ENCODE results near the gene KIAA1210.

KIAA1210 gene

DNA sequence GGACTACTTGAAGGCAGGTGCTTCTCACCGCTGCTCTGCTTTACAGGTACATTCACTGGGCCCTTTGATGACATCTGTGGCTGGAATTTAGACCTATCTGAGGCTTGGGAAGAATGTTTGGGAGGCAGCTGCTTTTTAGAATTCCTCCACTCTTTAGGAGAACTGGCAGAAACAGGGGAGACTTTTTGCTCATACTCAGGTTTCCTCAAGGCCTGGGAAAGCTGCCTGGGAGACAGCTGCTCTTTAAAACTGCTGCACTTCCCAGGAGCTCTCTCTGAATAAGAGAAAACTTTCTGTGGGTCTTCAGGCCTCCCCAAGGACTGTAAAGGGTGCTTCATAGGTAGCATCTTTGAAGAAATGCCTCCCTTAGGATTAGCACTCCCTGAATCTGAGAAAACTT lies 40.5 kb downstream of the KIAA1210 start:
- Histone ChIP-seq H3K27ac (ENCODE audit: poor library complexity, severe bottlenecking) (no peak overlapping the region), H3K4me1 (ENCODE audit: insufficient read depth, poor library complexity, severe bottlenecking) (no peaks in the 10 kb centered on the region), H3K27me3 (ENCODE audit: insufficient read depth, poor library complexity, severe bottlenecking) (no peaks in the 10 kb centered on the region), H3K36me3 (ENCODE audit: low read depth) (no peaks in the 10 kb centered on the region), H3K4me3 (ENCODE audit: severe bottlenecking) (no peak overlapping the region), H3K9me3 (ENCODE audit: severe bottlenecking) (no peaks in the 10 kb centered on the region)
- DNase-seq (ENCODE audit: low spot score) = no peak
- no peak for ATAC-seq (ENCODE audit: low read depth)
- TF ChIP-seq, protein P1, sequence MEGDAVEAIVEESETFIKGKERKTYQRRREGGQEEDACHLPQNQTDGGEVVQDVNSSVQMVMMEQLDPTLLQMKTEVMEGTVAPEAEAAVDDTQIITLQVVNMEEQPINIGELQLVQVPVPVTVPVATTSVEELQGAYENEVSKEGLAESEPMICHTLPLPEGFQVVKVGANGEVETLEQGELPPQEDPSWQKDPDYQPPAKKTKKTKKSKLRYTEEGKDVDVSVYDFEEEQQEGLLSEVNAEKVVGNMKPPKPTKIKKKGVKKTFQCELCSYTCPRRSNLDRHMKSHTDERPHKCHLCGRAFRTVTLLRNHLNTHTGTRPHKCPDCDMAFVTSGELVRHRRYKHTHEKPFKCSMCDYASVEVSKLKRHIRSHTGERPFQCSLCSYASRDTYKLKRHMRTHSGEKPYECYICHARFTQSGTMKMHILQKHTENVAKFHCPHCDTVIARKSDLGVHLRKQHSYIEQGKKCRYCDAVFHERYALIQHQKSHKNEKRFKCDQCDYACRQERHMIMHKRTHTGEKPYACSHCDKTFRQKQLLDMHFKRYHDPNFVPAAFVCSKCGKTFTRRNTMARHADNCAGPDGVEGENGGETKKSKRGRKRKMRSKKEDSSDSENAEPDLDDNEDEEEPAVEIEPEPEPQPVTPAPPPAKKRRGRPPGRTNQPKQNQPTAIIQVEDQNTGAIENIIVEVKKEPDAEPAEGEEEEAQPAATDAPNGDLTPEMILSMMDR (IDR thresholded peaks at IDR 0.05; ENCODE audit: poor library complexity, severe bottlenecking) = no peak

DNA sequence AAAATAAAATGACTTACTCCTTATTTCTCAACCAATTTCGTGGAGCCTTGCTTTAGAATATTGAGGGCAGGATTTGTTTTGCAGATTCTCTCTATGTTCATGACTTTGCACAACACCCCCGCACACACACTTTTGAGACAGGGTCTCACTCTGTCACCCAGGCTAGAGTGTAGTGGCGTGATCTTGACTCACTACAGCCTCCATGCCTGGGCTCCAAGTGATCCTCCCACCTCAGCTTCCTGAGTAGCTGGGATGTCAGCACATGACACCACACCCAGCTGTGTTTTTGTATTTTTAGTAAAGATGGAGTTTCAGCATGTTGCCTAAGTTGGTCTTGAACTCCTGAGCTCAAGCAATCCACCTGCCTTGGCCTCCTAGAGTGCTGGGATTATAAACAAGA lies 42.8 kb downstream of the KIAA1210 start:
- no peaks in the 10 kb centered on the region for H3K36me3 ChIP-seq (ENCODE audit: low read depth)

DNA sequence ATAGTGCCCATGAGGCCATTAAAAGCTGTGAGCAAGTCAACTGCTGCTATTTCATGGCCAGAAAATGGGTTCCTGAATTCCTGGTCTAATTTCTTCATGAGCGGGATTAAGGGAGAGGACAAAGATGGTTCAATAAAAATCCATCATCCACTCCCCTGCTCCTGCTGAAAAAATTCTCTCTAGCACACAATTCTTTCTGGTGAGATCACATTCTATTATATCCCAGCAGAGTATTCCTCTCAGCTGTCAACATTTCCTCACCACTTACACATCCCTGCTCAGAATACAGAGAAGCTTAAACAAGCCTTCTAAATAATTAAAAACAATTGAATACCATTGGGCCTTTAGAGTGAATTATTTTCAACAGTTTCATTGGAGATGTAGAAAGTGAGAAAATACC lies 45.3 kb downstream of the KIAA1210 start:
- no peaks in the 10 kb centered on the region for H3K4me1 ChIP-seq (ENCODE audit: insufficient read depth, poor library complexity, severe bottlenecking)
- H3K4me3 ChIP-seq (ENCODE audit: severe bottlenecking) = no peak overlapping the region
- no peaks in the 10 kb centered on the region for H3K27me3 ChIP-seq (ENCODE audit: insufficient read depth, poor library complexity, severe bottlenecking)
- no peaks in the 10 kb centered on the region for H3K36me3 ChIP-seq (ENCODE audit: low read depth)
- H3K9me3 ChIP-seq (ENCODE audit: severe bottlenecking) = no peaks in the 10 kb centered on the region
- ATAC-seq (ENCODE audit: low read depth) (no peak), DNase-seq (ENCODE audit: low spot score) (no peak)
- H3K27ac ChIP-seq (ENCODE audit: poor library complexity, severe bottlenecking) = no peak overlapping the region
- TF ChIP-seq, protein P1 (IDR thresholded peaks at IDR 0.05; ENCODE audit: poor library complexity, severe bottlenecking) = no peak

More for the DNA sequence above, 42.8 kb downstream of the KIAA1210 start:
- H3K4me3 ChIP-seq (ENCODE audit: severe bottlenecking) = no peak overlapping the region
- DNase-seq (ENCODE audit: low spot score) (no peak), ATAC-seq (ENCODE audit: low read depth) (no peak)
- H3K9me3 ChIP-seq (ENCODE audit: severe bottlenecking) = no peaks in the 10 kb centered on the region
- no peak overlapping the region for H3K27ac ChIP-seq (ENCODE audit: poor library complexity, severe bottlenecking)
- H3K4me1 ChIP-seq (ENCODE audit: insufficient read depth, poor library complexity, severe bottlenecking) = no peaks in the 10 kb centered on the region
- no peaks in the 10 kb centered on the region for H3K27me3 ChIP-seq (ENCODE audit: insufficient read depth, poor library complexity, severe bottlenecking)
- TF ChIP-seq, protein P1 (IDR thresholded peaks at IDR 0.05; ENCODE audit: poor library complexity, severe bottlenecking) = no peak

DNA sequence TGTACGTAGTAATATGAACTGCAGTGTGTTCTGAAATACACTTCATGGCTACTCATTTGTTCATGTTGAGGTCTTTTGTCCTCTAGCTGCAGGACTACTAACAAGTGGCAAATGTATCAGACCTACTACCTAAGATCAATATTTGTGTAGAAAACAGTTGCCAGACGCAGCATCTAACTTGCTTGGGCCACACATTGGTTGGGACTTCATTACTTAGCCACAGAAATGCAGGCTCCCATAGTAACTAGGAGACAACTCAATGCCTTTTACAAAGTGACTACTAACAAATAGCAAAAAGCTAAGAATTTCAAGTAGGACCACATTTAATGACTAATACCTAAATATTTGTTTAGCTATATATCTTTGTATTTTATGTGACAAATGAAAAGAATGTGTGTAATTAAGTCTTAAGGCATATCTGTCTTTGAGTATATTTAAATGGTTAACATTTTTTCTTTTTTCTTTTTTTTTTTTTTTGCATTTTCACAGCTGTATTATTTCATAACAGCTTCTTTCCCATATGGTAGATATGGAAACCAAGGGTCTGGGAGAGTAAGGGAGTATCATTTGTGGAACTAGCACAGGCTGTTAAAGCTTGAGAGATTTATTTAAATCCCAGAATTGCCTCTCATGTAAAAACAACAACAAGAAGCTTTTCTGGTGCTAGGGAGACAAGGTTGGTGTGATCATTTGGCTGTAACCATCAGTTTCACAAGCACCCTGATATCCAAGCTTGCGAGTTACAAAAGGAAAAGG lies 52.2 kb downstream of the KIAA1210 start:
- TF ChIP-seq, protein P1 (IDR thresholded peaks at IDR 0.05; ENCODE audit: poor library complexity, severe bottlenecking) = no peak
- H3K27ac ChIP-seq (ENCODE audit: poor library complexity, severe bottlenecking) = no peak overlapping the region
- H3K9me3 ChIP-seq (ENCODE audit: severe bottlenecking) = no peaks in the 10 kb centered on the region
- H3K36me3 ChIP-seq (ENCODE audit: low read depth) = no peaks in the 10 kb centered on the region
- no peaks in the 10 kb centered on the region for H3K27me3 ChIP-seq (ENCODE audit: insufficient read depth, poor library complexity, severe bottlenecking)
- DNase-seq (ENCODE audit: low spot score) (no peak), ATAC-seq (ENCODE audit: low read depth) (no peak)
- H3K4me1 ChIP-seq (ENCODE audit: insufficient read depth, poor library complexity, severe bottlenecking) = no peaks in the 10 kb centered on the region
- H3K4me3 ChIP-seq (ENCODE audit: severe bottlenecking) = no peak overlapping the region

DNA sequence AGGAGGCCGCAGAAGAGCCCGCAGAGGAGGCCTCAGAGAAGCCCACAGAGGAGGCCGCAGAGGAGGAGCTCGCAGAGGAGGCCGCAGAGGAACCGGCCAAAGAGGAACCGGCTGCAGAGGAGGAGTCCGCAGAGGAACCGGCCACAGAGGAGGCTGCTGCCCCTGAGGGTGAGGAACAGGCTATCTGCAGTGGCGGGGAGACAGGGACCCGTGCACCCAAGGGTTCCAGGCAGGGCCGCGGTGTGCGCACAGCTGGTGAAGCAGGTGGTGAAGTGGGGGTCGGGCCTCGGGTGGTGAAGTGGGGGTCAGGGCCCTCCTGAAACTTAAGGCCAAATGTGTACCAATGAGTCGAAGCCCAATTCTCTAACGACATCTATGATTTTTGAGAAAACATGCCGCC lies 53.7 kb downstream of the KIAA1210 start:
- no peaks in the 10 kb centered on the region for H3K9me3 ChIP-seq (ENCODE audit: severe bottlenecking)
- TF ChIP-seq, protein P1 (IDR thresholded peaks at IDR 0.05; ENCODE audit: poor library complexity, severe bottlenecking) = no peak
- no peak for ATAC-seq (ENCODE audit: low read depth)
- H3K4me3 ChIP-seq (ENCODE audit: severe bottlenecking) = no peak overlapping the region
- H3K27ac ChIP-seq (ENCODE audit: poor library complexity, severe bottlenecking) = no peak overlapping the region
- no peaks in the 10 kb centered on the region for H3K4me1 ChIP-seq (ENCODE audit: insufficient read depth, poor library complexity, severe bottlenecking)
- no peak for DNase-seq (ENCODE audit: low spot score)
- H3K27me3 ChIP-seq (ENCODE audit: insufficient read depth, poor library complexity, severe bottlenecking) = no peaks in the 10 kb centered on the region
- no peaks in the 10 kb centered on the region for H3K36me3 ChIP-seq (ENCODE audit: low read depth)
